Measurements from ENCODE around the gene RINL. TPM values are rescaled to one million over a fixed set of nuclear protein-coding genes. Genes with fewer than 3 reads are reported as not detected.

RINL gene
- total RNA-seq (2012; rRNA removed) (0.72 and 0.83 TPM in 2 replicates), polyA plus RNA-seq (2012; rRNA removed) (1.2 and 1.9 TPM in 2 replicates), Bru-seq, nascent RNA (percentile 22 among the genes with signal in this experiment), BruChase-seq, experiment 1, labeled RNA remaining after a 6-hour chase (percentile 26 among the genes with signal in this experiment), BruChase-seq, experiment 2, labeled RNA remaining after a 2-hour chase (percentile 27 among the genes with signal in this experiment)
- 1.00 and 1.0 TPM in 2 replicates for polyA plus RNA-seq (2012; cell fraction: cytosol; rRNA removed)
- 1.5 and 1.7 TPM in 2 replicates for polyA plus RNA-seq (2012; cell fraction: nucleus; rRNA removed; ENCODE audit: low replicate concordance)
- long read RNA-seq, partial matches to known transcripts = 1 of 1 reads
- long read RNA-seq, other reads (novel, unspliced or antisense) = 0 of 1 reads

GRCh38 chr19:38877781-38878574, at the start of gene RINL:
TSS of gene RINL (minus strand) at chr19:38878275. CDS start at chr19:38876742, 1,533 bp downstream.
- Histone ChIP-seq H4K20me1 (ENCODE audit: insufficient read depth, low read length) (no peaks in the 10 kb centered on the region), H4K91ac (ENCODE audit: insufficient read depth, low read depth, low read length) (no peak within 1 kb of the TSS), H3K4me3 (ENCODE audit: insufficient read depth, low read depth, low read length) (no peak within 1 kb of the TSS), H2AK5ac (ENCODE audit: low read depth, low read length) (no peak within 1 kb of the TSS), H3K23ac (ENCODE audit: low read depth, low read length) (no peak within 1 kb of the TSS), H3K9ac (ENCODE audit: low read depth, low read length) (no peak within 1 kb of the TSS), H3K9me3 (ENCODE audit: control insufficient read depth, insufficient read depth, low read length) (no peaks in the 10 kb centered on the region), H4K8ac (ENCODE audit: low read depth in 2 of 2, low read length in 2 of 2) (no peak within 1 kb of the TSS), H3K36me3 (ENCODE audit: control insufficient read depth, insufficient read depth, low read length) (peaks cover 13% of the 10 kb centered on the region), H3K14ac (replicated peaks; ENCODE audit: low read depth, low read length) (no peak within 1 kb of the TSS), H3K4ac (ENCODE audit: low read depth, low read length) (no peak within 1 kb of the TSS), H2BK20ac (ENCODE audit: low read depth, low read length) (no peak within 1 kb of the TSS), H3K56ac (ENCODE audit: extremely low read depth, insufficient read depth, low read length) (no peak within 1 kb of the TSS), H3K4me2 (ENCODE audit: low read depth, low read length) (no peak within 1 kb of the TSS), H3K9me1 (ENCODE audit: insufficient read depth, low read length) (no peaks in the 10 kb centered on the region), H3K27me3 (ENCODE audit: control insufficient read depth, insufficient read depth, low read length) (no peaks in the 10 kb centered on the region), H2AK9ac (replicated peaks; ENCODE audit: low read depth, low read length, poor library complexity) (peak within 1 kb of the TSS; percentile 84), H3K18ac (ENCODE audit: low read depth, low read length) (no peak within 1 kb of the TSS), H3K4me1 (ENCODE audit: control insufficient read depth, insufficient read depth, low read length) (no peaks in the 10 kb centered on the region), H2BK15ac (ENCODE audit: low read depth, low read length) (no peak within 1 kb of the TSS), H2AFZ (replicated peaks; ENCODE audit: low read length, poor library complexity) (no peak within 1 kb of the TSS), H2BK5ac (ENCODE audit: low read depth, low read length, poor library complexity, severe bottlenecking) (no peak within 1 kb of the TSS), H3K79me1 (ENCODE audit: low read depth in 1 of 2, low read length in 2 of 2) (no peaks in the 10 kb centered on the region), H4K5ac (ENCODE audit: low read depth, low read length) (no peak within 1 kb of the TSS), H3K27ac (ENCODE audit: insufficient read depth, low read length) (no peak within 1 kb of the TSS), H2BK120ac (ENCODE audit: low read depth, low read length) (no peak within 1 kb of the TSS)
- ATAC-seq (ENCODE audit: low read depth) = no peak
- in situ Hi-C loops (cut with MboI; ENCODE audit: low sequenced_read_pairs) = no loop called here
- dilution Hi-C loops (cut with HindIII; ENCODE audit: low sequenced_read_pairs, unreplicated experiment) = no loop called here
- CTCF ChIA-PET = no interaction called here
- no TSS peak for BruUV-seq (replicated peaks)
- DNase-seq = no peak
- POLR2A ChIA-PET (ENCODE audit: unreplicated experiment) = no interaction called here
- 75% methylated on average over 2 of the region's 11 CpGs; no CpG with 5 or more reads in 1 of the 2 experiments for WGBS, 2 experiments (ENCODE audit: extremely low coverage in 2 of 2, insufficient read length in 1 of 2)
- intact Hi-C loops (cut with micrococcal nuclease) = no loop called here
- no peak for TF ChIP-seq MAFK (IDR thresholded peaks at IDR 0.05; ENCODE audit: low read depth, low read length)
- TF ChIP-seq MAZ (IDR thresholded peaks at IDR 0.05; ENCODE audit: borderline replicate concordance, low read depth, low read length) = no peak
- no peak for TF ChIP-seq CEBPB (IDR thresholded peaks at IDR 0.05; ENCODE audit: low read depth, low read length)
- no peak for TF ChIP-seq BHLHE40 (IDR thresholded peaks at IDR 0.05; ENCODE audit: low read depth, low read length)
- TF ChIP-seq RCOR1 (IDR thresholded peaks at IDR 0.05; ENCODE audit: insufficient replicate concordance, low read length) = no peak
- TF ChIP-seq RAD21 (IDR thresholded peaks at IDR 0.05; ENCODE audit: low read length) = no peak
- TF ChIP-seq CTCF (conservative IDR thresholded peaks at IDR 0.05; ENCODE audit: low read depth, low read length) = no peak
- TF ChIP-seq ELK1 (IDR thresholded peaks at IDR 0.05; ENCODE audit: borderline replicate concordance, low read depth, low read length) = no peak
- no peak for TF ChIP-seq POLR2A (IDR thresholded peaks at IDR 0.05; ENCODE audit: low read depth, low read length)
- TF ChIP-seq, protein P1, sequence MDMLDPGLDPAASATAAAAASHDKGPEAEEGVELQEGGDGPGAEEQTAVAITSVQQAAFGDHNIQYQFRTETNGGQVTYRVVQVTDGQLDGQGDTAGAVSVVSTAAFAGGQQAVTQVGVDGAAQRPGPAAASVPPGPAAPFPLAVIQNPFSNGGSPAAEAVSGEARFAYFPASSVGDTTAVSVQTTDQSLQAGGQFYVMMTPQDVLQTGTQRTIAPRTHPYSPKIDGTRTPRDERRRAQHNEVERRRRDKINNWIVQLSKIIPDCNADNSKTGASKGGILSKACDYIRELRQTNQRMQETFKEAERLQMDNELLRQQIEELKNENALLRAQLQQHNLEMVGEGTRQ (IDR thresholded peaks at IDR 0.05; ENCODE audit: low read depth, low read length) = no peak
- TF ChIP-seq RFX5 (IDR thresholded peaks at IDR 0.05; ENCODE audit: low read depth, low read length) = no peak
- no peak for TF ChIP-seq FOS (IDR thresholded peaks at IDR 0.05; ENCODE audit: low read depth, low read length)
- TF ChIP-seq NFE2L2 (IDR thresholded peaks at IDR 0.05; ENCODE audit: low read depth, low read length) = no peak
- TF ChIP-seq SMC3 (IDR thresholded peaks at IDR 0.05; ENCODE audit: low read depth, low read length) = no peak
